COLO668 (cell line): ENCODE measurements around the gene PDGFD.

ENCODE experiments used
- DNase-seq: peaks from one replicate; lab custom pipeline; 2025; ENCODE audit not compliant: unreplicated experiment; lab: John Stamatoyannopoulos, UW

The PDGFD gene

DNA sequence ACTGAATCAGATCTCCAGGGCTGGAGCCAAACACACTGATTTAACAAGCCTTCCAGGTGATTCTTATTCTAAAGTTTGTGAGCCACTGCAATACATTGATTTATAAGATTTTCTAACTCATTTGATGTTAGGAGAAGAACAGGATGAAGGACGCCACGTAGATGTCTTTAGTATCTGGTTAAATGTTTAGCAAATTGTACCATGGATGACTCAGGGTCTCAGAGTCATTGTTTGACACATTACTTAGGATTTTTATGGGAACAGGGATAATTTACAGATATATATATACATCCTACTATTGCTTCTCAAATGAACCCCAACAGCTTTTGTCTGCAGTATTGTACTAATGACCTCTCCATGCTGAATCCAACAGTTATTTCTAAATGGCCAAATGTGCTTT is 270.6 kb downstream of the PDGFD start:
- DNase-seq, result no peak

DNA sequence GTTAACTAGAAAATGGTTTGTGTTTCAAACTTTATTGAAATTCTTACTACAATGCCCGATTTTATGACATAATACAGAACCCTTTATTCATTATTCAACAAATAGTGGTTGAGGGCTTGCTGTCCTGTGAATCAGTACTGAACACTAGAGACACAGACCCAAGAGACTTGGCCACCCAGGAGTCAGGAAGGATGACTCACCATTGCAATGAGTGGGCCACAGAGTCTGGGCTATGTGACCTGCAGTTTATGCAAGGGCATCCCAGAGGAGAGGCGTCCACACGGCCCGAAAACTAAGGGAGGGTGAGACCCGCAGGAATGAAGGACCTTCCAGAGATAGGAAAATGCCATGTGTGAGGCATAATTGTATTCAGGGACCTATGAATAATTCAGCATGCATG is 271.3 kb downstream of the PDGFD start:
- DNase-seq, result no peak

- DNase-seq, result no peak
Observed at GRCh38 chr11:103890654-103891053, 273.3 kb downstream of the PDGFD start.

- no peak for DNase-seq
Observed at GRCh38 chr11:103889679-103890078, 274.3 kb downstream of the PDGFD start.

GRCh38 chr11:103888541-103888951 is 275.4 kb downstream of the PDGFD start:
- DNase-seq, result no peak

DNA sequence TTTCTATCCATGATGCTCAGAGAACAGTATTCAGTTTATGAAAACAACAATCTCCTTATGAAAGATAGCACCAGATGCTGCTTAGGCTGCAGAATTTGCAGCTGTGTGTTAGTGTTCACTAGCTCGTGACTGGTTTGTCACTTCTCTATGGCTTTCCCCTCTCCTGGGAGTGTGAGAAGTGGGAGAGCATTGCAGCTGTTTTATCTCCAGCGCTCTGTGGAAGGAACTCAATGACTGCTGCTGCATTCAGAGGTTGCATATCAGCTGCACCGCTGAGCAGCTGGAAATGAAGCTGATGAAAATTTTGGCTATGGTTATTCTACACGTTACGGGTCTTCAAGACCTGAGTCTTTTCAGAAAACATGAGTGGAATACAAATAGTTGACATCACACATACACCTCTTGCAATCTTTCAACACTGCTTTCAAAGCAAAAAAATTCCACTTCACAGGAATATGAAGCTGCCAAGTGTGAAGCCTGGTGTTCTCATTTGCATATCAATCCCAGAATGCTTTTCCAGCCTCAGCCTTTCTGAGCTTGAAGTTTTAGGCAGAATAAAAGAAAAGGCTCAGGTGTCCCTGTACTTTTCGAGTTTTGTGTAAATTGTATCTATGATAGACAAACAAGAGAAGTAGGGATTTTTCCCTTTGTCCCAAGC is 276.8 kb downstream of the PDGFD start:
- no peak for DNase-seq

DNA sequence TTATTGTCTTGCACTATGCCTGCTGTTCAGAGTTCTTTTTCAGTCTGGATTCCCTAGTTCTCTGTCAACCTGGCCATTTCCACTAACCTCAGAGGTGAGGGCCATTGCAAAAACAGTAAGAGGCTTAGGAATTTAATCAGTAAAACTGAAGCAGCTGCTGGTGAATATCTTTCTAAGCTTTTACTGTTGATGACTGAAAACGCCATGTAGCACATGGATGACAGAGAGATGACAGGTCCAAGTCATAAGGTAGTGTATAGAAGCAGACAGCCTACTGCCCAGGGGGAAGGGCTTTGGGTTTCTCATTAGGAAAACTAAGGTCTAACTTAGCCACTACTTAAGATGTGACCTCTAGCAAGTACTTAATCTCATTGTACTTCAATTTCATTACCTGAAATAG is 280.1 kb downstream of the PDGFD start:
- no peak for DNase-seq

DNA sequence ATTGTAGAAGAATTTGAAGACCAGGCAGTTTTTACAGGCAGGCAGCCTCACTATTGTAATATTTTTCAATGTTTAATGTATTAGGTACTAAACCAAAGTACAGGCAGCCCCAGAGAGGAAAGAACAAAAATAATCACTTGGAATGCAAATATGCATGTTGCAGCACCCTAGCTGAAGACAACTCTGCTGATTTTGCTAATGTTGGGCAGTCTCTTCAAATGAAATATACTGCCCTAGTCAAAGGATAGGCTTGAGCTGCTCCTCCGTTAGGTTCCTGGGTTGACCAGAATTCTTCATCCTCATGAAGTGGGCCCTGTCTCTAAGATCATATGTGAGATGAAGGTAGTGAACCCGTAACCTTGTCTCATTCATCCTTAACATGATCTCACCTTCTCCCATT is 280.7 kb downstream of the PDGFD start:
- no peak for DNase-seq

DNA sequence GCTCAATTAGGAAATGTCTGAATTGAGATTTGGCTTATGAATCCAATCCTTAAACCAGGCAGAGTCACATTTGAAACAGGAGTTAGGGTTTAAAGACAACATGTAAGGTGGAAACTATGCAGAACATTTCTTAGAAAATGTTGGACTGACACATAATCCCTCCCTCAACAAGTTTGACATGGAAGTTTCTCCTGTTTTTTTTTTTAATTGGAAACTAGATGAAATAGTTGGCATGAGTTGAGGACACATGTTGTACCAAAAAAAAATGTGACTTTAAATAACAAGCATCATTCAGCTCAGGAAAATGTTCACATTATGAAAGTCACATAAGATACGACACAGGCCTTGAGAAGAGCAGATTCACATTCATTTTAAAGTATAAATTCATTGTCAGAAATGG is 282.4 kb downstream of the PDGFD start:
- no peak for DNase-seq

DNA sequence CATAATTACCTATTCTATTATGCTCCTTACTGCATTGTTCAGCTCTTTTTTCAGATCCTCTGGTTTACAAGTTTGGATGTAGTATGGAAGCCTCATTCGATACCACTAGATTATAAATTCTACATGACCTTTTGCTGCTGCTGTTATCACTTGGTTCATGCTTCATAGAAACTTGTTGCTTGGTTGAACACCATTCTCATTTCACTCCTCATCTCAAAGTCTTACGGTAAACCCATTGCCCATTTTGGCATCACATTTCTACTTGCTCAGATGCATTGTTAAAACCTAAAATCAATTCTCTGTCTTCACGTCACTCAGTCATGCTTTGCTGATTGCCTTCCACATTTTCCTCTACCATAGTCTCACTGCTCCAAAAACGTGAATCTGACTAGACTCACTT is 283.0 kb downstream of the PDGFD start:
- DNase-seq, result no peak

- DNase-seq, result no peak
Observed at GRCh38 chr11:103878646-103879045, 285.3 kb downstream of the PDGFD start.

- no peak for DNase-seq
Observed at GRCh38 chr11:103877221-103877620, 286.7 kb downstream of the PDGFD start.

- DNase-seq, result no peak
Observed at GRCh38 chr11:103875855-103876510, 288.0 kb downstream of the PDGFD start.

GRCh38 chr11:103872748-103873147 is 291.2 kb downstream of the PDGFD start:
- DNase-seq, result no peak

GRCh38 chr11:103871923-103872551 is 291.9 kb downstream of the PDGFD start:
- no peak for DNase-seq

DNA sequence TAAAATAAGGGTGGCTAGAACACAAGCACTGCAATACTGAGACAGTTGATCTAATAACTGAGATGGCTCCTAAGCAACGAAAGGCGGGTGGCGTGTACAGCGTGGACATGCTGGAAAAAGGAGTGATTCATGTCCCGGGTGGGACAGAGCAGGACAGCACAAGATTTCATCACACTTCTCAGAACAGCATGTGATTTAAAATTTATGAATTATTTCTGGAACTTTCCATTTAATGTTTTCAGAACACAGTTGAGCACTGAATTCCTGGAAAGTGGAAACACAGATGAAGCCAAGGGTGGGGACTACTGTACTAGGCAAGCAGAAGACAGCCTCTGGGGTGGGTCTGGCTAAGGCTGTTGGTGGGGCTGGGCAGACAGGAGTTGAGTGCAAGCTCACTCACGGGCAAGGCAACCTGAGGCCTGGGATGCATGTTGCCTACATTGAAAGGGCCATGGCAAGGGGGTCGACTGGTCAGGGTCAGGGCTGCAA is 293.1 kb downstream of the PDGFD start:
- DNase-seq, result no peak

GRCh38 chr11:103867481-103867880 is 296.5 kb downstream of the PDGFD start:
- DNase-seq, result no peak

- no peak for DNase-seq
Observed at GRCh38 chr11:103863497-103863896, 300.4 kb downstream of the PDGFD start.

- no peak for DNase-seq
Observed at GRCh38 chr11:103862802-103863174, 301.2 kb downstream of the PDGFD start.

- DNase-seq, result no peak
Observed at GRCh38 chr11:103862094-103862801, 301.7 kb downstream of the PDGFD start.
